Calu3 (cell line): Measurements from ENCODE around the gene LNP1. TPM values are rescaled to one million over a fixed set of nuclear protein-coding genes. Genes with fewer than 3 reads are reported as not detected.

Experiments
- BruUV-seq: library from RNA; stranded (reverse); fragments of 400-500 nt; replicated peaks from 2 replicates; lab custom pipeline; 2021; lab: Mats Ljungman, UMichigan
- CTCF ChIA-PET: fragments of 300-600 bp; sonication (Branson Sonifier 250); formaldehyde crosslinking; loops from one replicate; lab custom pipeline; 2022; ENCODE audit warnings: antibody characterized with exemption; lab: Charles Lee
- DNase-seq: peaks from one replicate; pipeline ENCODE4 v3.0.0; 2022
- H3K27ac Mint-ChIP-seq: one replicate; pipeline ENCODE4 v1.8.0; 2022; ENCODE audit warnings: mixed read lengths; ENCODE audit not compliant: unreplicated experiment
- H3K27me3 Mint-ChIP-seq: one replicate; pipeline ENCODE4 v1.8.0; 2022; ENCODE audit warnings: mixed read lengths; ENCODE audit not compliant: unreplicated experiment
- H3K36me3 Mint-ChIP-seq: one replicate; pipeline ENCODE4 v1.8.0; 2022; ENCODE audit warnings: mild to moderate bottlenecking, moderate library complexity, mixed read lengths; ENCODE audit not compliant: insufficient read depth, unreplicated experiment
- H3K4me1 Mint-ChIP-seq: one replicate; pipeline ENCODE4 v1.8.0; 2022; ENCODE audit warnings: mild to moderate bottlenecking, low read depth, mixed read lengths; ENCODE audit not compliant: unreplicated experiment
- H3K4me3 Mint-ChIP-seq: one replicate; pipeline ENCODE4 v1.8.0; 2022; ENCODE audit warnings: mild to moderate bottlenecking, low read depth, moderate library complexity, mixed read lengths; ENCODE audit not compliant: unreplicated experiment
- H3K9me3 Mint-ChIP-seq: one replicate; pipeline ENCODE4 v1.8.0; 2022; ENCODE audit warnings: low read depth, mixed read lengths; ENCODE audit not compliant: unreplicated experiment
- CTCF ChIP-seq: fragments of 200-600 bp; IDR thresholded peaks from one replicate; pipeline ENCODE4 v1.8.0; 2022; ENCODE audit warnings: antibody characterized with exemption; ENCODE audit not compliant: unreplicated experiment
- intact Hi-C: fragments of 100-400 bp; cut with micrococcal nuclease; formaldehyde crosslinking; loops from one replicate; pipeline ENCODE4 v1.10.0; 2022; ENCODE audit not compliant: unreplicated experiment
- total RNA-seq: library from RNA; stranded (reverse); gene quantifications from 2 replicates; pipeline ENCODE4 v1.2.3, GENCODE V29; 2022

The LNP1 gene
- total RNA-seq, 1 experiment from 2014 or later: 1.8 TPM

- intact Hi-C loops: no loop called here
- no peak overlapping the region for H3K4me3 Mint-ChIP-seq
- BruUV-seq: no TSS peak
- CTCF ChIA-PET: no interaction called here
- H3K9me3 Mint-ChIP-seq: no peaks in the 10 kb centered on the region
- DNase-seq: peak; percentile 21
- peaks cover 5% of the 10 kb centered on the region for H3K36me3 Mint-ChIP-seq
- H3K27ac Mint-ChIP-seq: peak overlapping the region; percentile 87
- H3K27me3 Mint-ChIP-seq: no peaks in the 10 kb centered on the region
- no peak for TF ChIP-seq CTCF
- peaks cover 13% of the 10 kb centered on the region for H3K4me1 Mint-ChIP-seq
Measured at GRCh38 chr3:100425316-100425715, 24.0 kb downstream of the LNP1 start.

- no peak for DNase-seq
- Mint-ChIP-seq H3K27me3 (no peaks in the 10 kb centered on the region), H3K36me3 (peaks cover 5% of the 10 kb centered on the region), H3K4me3 (no peak overlapping the region), H3K9me3 (no peaks in the 10 kb centered on the region), H3K4me1 (peaks cover 13% of the 10 kb centered on the region), H3K27ac (no peak overlapping the region)
- intact Hi-C loops: no loop called here
- CTCF ChIA-PET: interaction anchor here (0.6 kb wide), 1 partner anchor 109 kb away, joined by 4 read pairs; no protein-coding TSS in a partner anchor
- no peak for TF ChIP-seq CTCF
- BruUV-seq: no TSS peak
Measured at GRCh38 chr3:100426067-100426682, 24.8 kb downstream of the LNP1 start.

- H3K9me3 Mint-ChIP-seq: no peaks in the 10 kb centered on the region
- no peak for TF ChIP-seq CTCF
- no peak overlapping the region for H3K27ac Mint-ChIP-seq
- DNase-seq: no peak
- no peaks in the 10 kb centered on the region for H3K27me3 Mint-ChIP-seq
- CTCF ChIA-PET: no interaction called here
- intact Hi-C loops: no loop called here
- no TSS peak for BruUV-seq
- peaks cover 13% of the 10 kb centered on the region for H3K4me1 Mint-ChIP-seq
- no peak overlapping the region for H3K4me3 Mint-ChIP-seq
- H3K36me3 Mint-ChIP-seq: peaks cover 5% of the 10 kb centered on the region
Measured at GRCh38 chr3:100427699-100428098, 26.4 kb downstream of the LNP1 start.

- H3K27ac Mint-ChIP-seq: no peak overlapping the region
- BruUV-seq: no TSS peak
- H3K9me3 Mint-ChIP-seq: no peaks in the 10 kb centered on the region
- H3K4me1 Mint-ChIP-seq: peaks cover 13% of the 10 kb centered on the region
- no peak for DNase-seq
- H3K4me3 Mint-ChIP-seq: no peak overlapping the region
- no peak for TF ChIP-seq CTCF
- CTCF ChIA-PET: no interaction called here
- no peaks in the 10 kb centered on the region for H3K27me3 Mint-ChIP-seq
- H3K36me3 Mint-ChIP-seq: peaks cover 5% of the 10 kb centered on the region
- intact Hi-C loops: no loop called here
Measured at GRCh38 chr3:100429187-100429716, 27.9 kb downstream of the LNP1 start.
